MCF 10A (cell line): ENCODE results near the gene DNAJA3. TPM values are rescaled to one million over a fixed set of nuclear protein-coding genes. Genes with fewer than 3 reads are reported as not detected.

Experiments
- BruUV-seq: library from RNA; stranded (reverse); fragments of 400-500 nt; replicated peaks from 2 replicates; lab custom pipeline; 2021; lab: Mats Ljungman, UMichigan
- CTCF ChIA-PET: fragments of 300-600 bp; sonication (Branson Sonifier 250); formaldehyde crosslinking; extraction: SDS; loops from one replicate; lab custom pipeline; 2021; ENCODE audit warnings: antibody characterized with exemption, inconsistent platforms; lab: Yijun Ruan, JAX
- POLR2A ChIA-PET: fragments of 300-600, 350-650 bp; sonication (Branson Sonifier 250); formaldehyde crosslinking; extraction: SDS; loops from one replicate; lab custom pipeline; 2020; ENCODE audit warnings: antibody characterized with exemption, inconsistent platforms; lab: Yijun Ruan, JAX
- DNase-seq: peaks from one replicate; pipeline ENCODE4 v3.0.0-alpha.2; 2018; ENCODE audit not compliant: unreplicated experiment
- H3K27ac Mint-ChIP-seq: one replicate; pipeline ENCODE4 v1.8.0; 2022; ENCODE audit warnings: mild to moderate bottlenecking, low read depth, mixed read lengths; ENCODE audit not compliant: unreplicated experiment
- H3K27me3 Mint-ChIP-seq: one replicate; pipeline ENCODE4 v1.8.0; 2022; ENCODE audit warnings: mixed read lengths; ENCODE audit not compliant: insufficient read depth, unreplicated experiment
- H3K36me3 Mint-ChIP-seq: one replicate; pipeline ENCODE4 v1.8.0; 2022; ENCODE audit warnings: mild to moderate bottlenecking, moderate library complexity, mixed read lengths; ENCODE audit not compliant: insufficient read depth, unreplicated experiment
- H3K4me1 Mint-ChIP-seq: one replicate; pipeline ENCODE4 v1.8.0; 2022; ENCODE audit warnings: mixed read lengths; ENCODE audit not compliant: insufficient read depth, unreplicated experiment
- H3K4me3 Mint-ChIP-seq: one replicate; pipeline ENCODE4 v1.8.0; 2022; ENCODE audit warnings: mild to moderate bottlenecking, moderate library complexity, mixed read lengths; ENCODE audit not compliant: unreplicated experiment
- H3K9me3 Mint-ChIP-seq: one replicate; pipeline ENCODE4 v1.8.0; 2022; ENCODE audit warnings: mixed read lengths; ENCODE audit not compliant: unreplicated experiment
- intact Hi-C: fragments of 100-400 bp; cut with micrococcal nuclease; formaldehyde crosslinking; loops from 2 replicates; pipeline ENCODE4 v1.14.1; 2022
- total RNA-seq: library from RNA; stranded (reverse); gene quantifications from 2 replicates; pipeline ENCODE4 v1.2.3, GENCODE V29; 2022
- TF ChIP-seq, protein P1 (sequence below): fragments of 200-600 bp; IDR thresholded peaks from one replicate; pipeline ENCODE4 v1.8.0; 2022; ENCODE audit warnings: antibody characterized with exemption, mild to moderate bottlenecking; ENCODE audit not compliant: unreplicated experiment

DNAJA3 gene
- total RNA-seq, 1 experiment from 2014 or later: 101 TPM

GRCh38 chr16:4496305-4496704 lies 70.6 kb downstream of the DNAJA3 start:
- H3K4me3 Mint-ChIP-seq: no peak overlapping the region
- H3K9me3 Mint-ChIP-seq: no peaks in the 10 kb centered on the region
- BruUV-seq: no TSS peak
- no peaks in the 10 kb centered on the region for H3K27me3 Mint-ChIP-seq
- DNase-seq: peak; percentile 42
- peaks cover 11% of the 10 kb centered on the region for H3K36me3 Mint-ChIP-seq
- H3K4me1 Mint-ChIP-seq: peaks cover 60% of the 10 kb centered on the region
- peak overlapping the region; percentile 81 for H3K27ac Mint-ChIP-seq
- ChIA-PET CTCF (interaction anchor here (0.6 to 1.5 kb wide), 4 partner anchors 10 to 86 kb away, joined by 3 to 16 read pairs (median 4); no protein-coding TSS in a partner anchor), POLR2A (interaction anchor here (0.5 to 2.0 kb wide), 6 partner anchors 10 to 656 kb away, joined by 3 to 14 read pairs (median 4); partner anchors contain the start of genes HMOX2 and NMRAL1)
- TF ChIP-seq, protein P1, sequence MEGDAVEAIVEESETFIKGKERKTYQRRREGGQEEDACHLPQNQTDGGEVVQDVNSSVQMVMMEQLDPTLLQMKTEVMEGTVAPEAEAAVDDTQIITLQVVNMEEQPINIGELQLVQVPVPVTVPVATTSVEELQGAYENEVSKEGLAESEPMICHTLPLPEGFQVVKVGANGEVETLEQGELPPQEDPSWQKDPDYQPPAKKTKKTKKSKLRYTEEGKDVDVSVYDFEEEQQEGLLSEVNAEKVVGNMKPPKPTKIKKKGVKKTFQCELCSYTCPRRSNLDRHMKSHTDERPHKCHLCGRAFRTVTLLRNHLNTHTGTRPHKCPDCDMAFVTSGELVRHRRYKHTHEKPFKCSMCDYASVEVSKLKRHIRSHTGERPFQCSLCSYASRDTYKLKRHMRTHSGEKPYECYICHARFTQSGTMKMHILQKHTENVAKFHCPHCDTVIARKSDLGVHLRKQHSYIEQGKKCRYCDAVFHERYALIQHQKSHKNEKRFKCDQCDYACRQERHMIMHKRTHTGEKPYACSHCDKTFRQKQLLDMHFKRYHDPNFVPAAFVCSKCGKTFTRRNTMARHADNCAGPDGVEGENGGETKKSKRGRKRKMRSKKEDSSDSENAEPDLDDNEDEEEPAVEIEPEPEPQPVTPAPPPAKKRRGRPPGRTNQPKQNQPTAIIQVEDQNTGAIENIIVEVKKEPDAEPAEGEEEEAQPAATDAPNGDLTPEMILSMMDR: no peak
- intact Hi-C loops: no loop called here

- DNase-seq: peak; percentile 36
- peak overlapping the region; percentile 44 for H3K27ac Mint-ChIP-seq
- intact Hi-C loops: no loop called here
- TF ChIP-seq, protein P1: no peak
- ChIA-PET POLR2A (interaction anchor here (0.6 to 4.5 kb wide), 7 partner anchors 11 to 326 kb away, joined by 3 to 63 read pairs (median 4); partner anchors contain the start of genes HMOX2, NMRAL1 and UBALD1), CTCF (interaction anchor here (0.6 to 3.6 kb wide), 7 partner anchors 8 to 97 kb away, joined by 3 to 31 read pairs (median 3); no protein-coding TSS in a partner anchor)
- no peaks in the 10 kb centered on the region for H3K9me3 Mint-ChIP-seq
- no peaks in the 10 kb centered on the region for H3K27me3 Mint-ChIP-seq
- peaks cover 56% of the 10 kb centered on the region for H3K4me1 Mint-ChIP-seq
- no TSS peak for BruUV-seq
- no peak overlapping the region for H3K4me3 Mint-ChIP-seq
- H3K36me3 Mint-ChIP-seq: peaks cover 11% of the 10 kb centered on the region
These were observed 73.0 kb downstream of the DNAJA3 start for GRCh38 chr16:4498546-4499195.

GRCh38 chr16:4499196-4499555 lies 73.5 kb downstream of the DNAJA3 start:
- Mint-ChIP-seq H3K27ac (peak overlapping the region; percentile 44), H3K27me3 (no peaks in the 10 kb centered on the region), H3K4me3 (no peak overlapping the region), H3K36me3 (peaks cover 11% of the 10 kb centered on the region), H3K4me1 (peaks cover 55% of the 10 kb centered on the region), H3K9me3 (no peaks in the 10 kb centered on the region)
- BruUV-seq: no TSS peak
- no peak for DNase-seq
- TF ChIP-seq, protein P1: no peak
- POLR2A ChIA-PET: interaction anchor here (0.6 to 4.5 kb wide), 7 partner anchors 12 to 327 kb away, joined by 3 to 63 read pairs (median 4); partner anchors contain the start of genes HMOX2, NMRAL1 and UBALD1
- intact Hi-C loops: no loop called here
- CTCF ChIA-PET: interaction anchor here (0.5 to 3.6 kb wide), 9 partner anchors 8 to 594 kb away, joined by 3 to 31 read pairs (median 3); no protein-coding TSS in a partner anchor

DNA sequence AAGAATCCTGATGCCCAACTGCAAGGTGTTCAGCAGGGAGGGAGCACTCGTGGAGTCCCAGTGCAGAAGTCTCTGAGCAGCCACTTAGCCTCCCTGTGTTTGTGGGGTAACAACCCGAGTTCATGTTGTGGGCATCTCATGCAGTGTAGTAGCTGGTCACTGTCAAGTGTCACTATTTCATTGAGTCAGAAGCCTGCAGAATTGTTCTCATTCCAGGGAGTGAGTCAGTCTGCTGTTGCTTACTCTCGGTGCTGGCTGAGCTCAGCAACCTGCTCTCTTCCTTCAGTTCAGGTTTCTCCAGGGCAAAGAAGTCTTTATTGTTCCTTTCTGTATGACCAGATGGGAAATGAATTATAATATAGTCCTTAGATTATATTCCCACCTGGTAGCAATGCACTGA lies 74.6 kb downstream of the DNAJA3 start:
- H3K27ac Mint-ChIP-seq: no peak overlapping the region
- peaks cover 11% of the 10 kb centered on the region for H3K36me3 Mint-ChIP-seq
- no peaks in the 10 kb centered on the region for H3K9me3 Mint-ChIP-seq
- ChIA-PET POLR2A (interaction anchor here (0.5 to 4.5 kb wide), 11 partner anchors 11 to 124 kb away, joined by 3 to 63 read pairs (median 3); partner anchors contain the start of genes HMOX2, MGRN1, NMRAL1 and UBALD1), CTCF (interaction anchor here (0.6 to 3.6 kb wide), 13 partner anchors 9 to 586 kb away, joined by 3 to 31 read pairs (median 4); partner anchors contain the start of gene HMOX2)
- intact Hi-C loops: no loop called here
- H3K27me3 Mint-ChIP-seq: no peaks in the 10 kb centered on the region
- H3K4me3 Mint-ChIP-seq: no peak overlapping the region
- peak; percentile 66 for DNase-seq
- no TSS peak for BruUV-seq
- peaks cover 44% of the 10 kb centered on the region for H3K4me1 Mint-ChIP-seq
- TF ChIP-seq, protein P1: no peak
